ENCODE data around the gene HOXC10.

The HOXC10 gene

GRCh38 chr12:53991077-53991460 lies 6.1 kb downstream of the HOXC10 start:
- no peak for DNase-seq (ENCODE audit: low read depth in 2 of 2)

- DNase-seq (ENCODE audit: low read depth in 2 of 2): no peak
Observed at GRCh38 chr12:53992377-53992889, 7.5 kb downstream of the HOXC10 start.

- no peak for DNase-seq (ENCODE audit: low read depth in 2 of 2)
Observed at GRCh38 chr12:53993162-53994008, 8.4 kb downstream of the HOXC10 start.

GRCh38 chr12:53994009-53994263 lies 9.0 kb downstream of the HOXC10 start:
- no peak for DNase-seq (ENCODE audit: low read depth in 2 of 2)

GRCh38 chr12:53994264-53995001 lies 9.5 kb downstream of the HOXC10 start:
- no peak for DNase-seq (ENCODE audit: low read depth in 2 of 2)

GRCh38 chr12:53995002-53995377 lies 10.0 kb downstream of the HOXC10 start:
- DNase-seq (ENCODE audit: low read depth in 2 of 2): no peak

- no peak for DNase-seq (ENCODE audit: low read depth in 2 of 2)
Observed at GRCh38 chr12:53995378-53996239, 10.7 kb downstream of the HOXC10 start.

- DNase-seq (ENCODE audit: low read depth in 2 of 2): no peak
Observed at GRCh38 chr12:53996240-53997203, 11.6 kb downstream of the HOXC10 start.

GRCh38 chr12:53997204-53998109 lies 12.5 kb downstream of the HOXC10 start:
- no peak for DNase-seq (ENCODE audit: low read depth in 2 of 2)

GRCh38 chr12:53998110-53998899 lies 13.4 kb downstream of the HOXC10 start:
- DNase-seq (ENCODE audit: low read depth in 2 of 2): no peak

- DNase-seq (ENCODE audit: low read depth in 2 of 2): no peak
Observed at GRCh38 chr12:53998900-53999236, 13.9 kb downstream of the HOXC10 start.

- DNase-seq (ENCODE audit: low read depth in 2 of 2): no peak
Observed at GRCh38 chr12:53999559-54000115, 14.7 kb downstream of the HOXC10 start.

GRCh38 chr12:54000116-54001114 lies 15.5 kb downstream of the HOXC10 start, which contains the start of gene HOXC9:
HOXC9 (plus strand) TSS chr12:54000161; CDS start chr12:54000189, 28 bp downstream.
- DNase-seq (ENCODE audit: low read depth in 2 of 2): no peak

- no peak for DNase-seq (ENCODE audit: low read depth in 2 of 2)
Observed at GRCh38 chr12:54001283-54002187, 16.6 kb downstream of the HOXC10 start.

- no peak for DNase-seq (ENCODE audit: low read depth in 2 of 2)
Observed at GRCh38 chr12:54002278-54002914, 17.4 kb downstream of the HOXC10 start.

GRCh38 chr12:54002915-54003389 lies 18.0 kb downstream of the HOXC10 start:
- no peak for DNase-seq (ENCODE audit: low read depth in 2 of 2)

Measured in stimulated activated CD8-positive, alpha-beta memory T cell treated with anti-CD3 and anti-CD28 coated beads, Interleukin-15, amount 100 ng/mL, for 48 hours (primary cell).